CD4-positive, CD25-positive, alpha-beta regulatory T cell (primary cell): ENCODE data around the gene BICRA. TPM values are rescaled to one million over a fixed set of nuclear protein-coding genes. Genes with fewer than 3 reads are reported as not detected.
A peak's percentile ranks its signal among the peaks of the same experiment; 100 is the strongest.
"Not testable (repeated sequence)": the region's sequence is repeated elsewhere in the genome, so short reads cannot be mapped to it uniquely, and the experiment has no call there.

Source experiments
- ATAC-seq, 2 donors: fragments of 150-1000 bp; cut with Tn5 transposase; one replicate each; pipeline ENCODE4 v1.10.0; 2021; ENCODE audit warnings: low read depth in 2 of 2, moderate number of reproducible peaks in 2 of 2, moderate library complexity in 1 of 2
- DNase-seq, 3 donors: peaks; one replicate each; pipeline versions ENCODE4 v3.0.0 to v3.0.0-alpha.2; 2012 to 2022; ENCODE audit warnings: mixed read lengths in 1 of 3
- H3K27ac ChIP-seq: one replicate; pipeline ENCODE4 v1.7.0; 2013; ENCODE audit warnings: mild to moderate bottlenecking, low read length; ENCODE audit not compliant: insufficient read depth, poor library complexity, severe bottlenecking
- H3K27me3 ChIP-seq: one replicate; pipeline ENCODE4 v1.7.0; 2013; ENCODE audit warnings: low read length; ENCODE audit not compliant: control insufficient read depth, insufficient read depth
- H3K36me3 ChIP-seq: one replicate; pipeline ENCODE4 v1.7.0; 2013; ENCODE audit warnings: mild to moderate bottlenecking, low read length, moderate library complexity; ENCODE audit not compliant: control insufficient read depth, insufficient read depth
- H3K4me1 ChIP-seq: 2 replicates; pipeline ENCODE4 v1.7.0; 2013; ENCODE audit warnings: mild to moderate bottlenecking, low read length; ENCODE audit not compliant: insufficient read depth, control insufficient read depth, poor library complexity, severe bottlenecking
- H3K4me3 ChIP-seq: one replicate; pipeline ENCODE4 v1.7.0; 2013; ENCODE audit warnings: low read depth, mild to moderate bottlenecking, low read length, moderate library complexity
- H3K9me3 ChIP-seq, 2 experiments: 1 replicate in 1 of 2; 2 replicates in 1 of 2; pipeline ENCODE4 v1.7.0; 2013; ENCODE audit warnings: low read length in 2 of 2, mild to moderate bottlenecking in 1 of 2, moderate library complexity in 1 of 2; ENCODE audit not compliant: control insufficient read depth in 2 of 2
- H3K27ac Mint-ChIP-seq, 3 donors: one replicate each; pipeline ENCODE4 v1.8.0; 2020 to 2022; ENCODE audit warnings: mild to moderate bottlenecking in 3 of 3, mixed read lengths in 3 of 3, moderate library complexity in 2 of 3
- H3K27me3 Mint-ChIP-seq: one replicate; pipeline ENCODE4 v1.8.0; 2022; ENCODE audit warnings: mild to moderate bottlenecking, mixed read lengths
- H3K36me3 Mint-ChIP-seq: one replicate; pipeline ENCODE4 v1.8.0; 2020; ENCODE audit warnings: mixed read lengths
- H3K4me1 Mint-ChIP-seq, 4 donors: one replicate each; pipeline ENCODE4 v1.8.0; 2020 to 2022; ENCODE audit warnings: mixed read lengths in 4 of 4, mild to moderate bottlenecking in 1 of 4
- H3K4me3 Mint-ChIP-seq, 4 donors: one replicate each; pipeline ENCODE4 v1.8.0; 2020 to 2022; ENCODE audit warnings: mild to moderate bottlenecking in 4 of 4, mixed read lengths in 4 of 4, moderate library complexity in 3 of 4
- H3K9me3 Mint-ChIP-seq, 7 donors: one replicate each; pipeline ENCODE4 v1.8.0; 2020 to 2022; ENCODE audit warnings: mixed read lengths in 7 of 7, mild to moderate bottlenecking in 3 of 7, moderate library complexity in 2 of 7
- polyA plus RNA-seq, 4 donors: library from polyadenylated mRNA; unstranded; fragments of 300-500 nt; fragmentation: Illumina TruSeq; gene quantifications; one replicate each; pipeline ENCODE4 v1.2.3, GENCODE V29; 2021
- total RNA-seq: library from RNA; stranded (reverse); gene quantifications from one replicate; pipeline ENCODE4 v1.2.3, GENCODE V29; 2022

BICRA gene
- total and polyA plus RNA-seq, 5 donors from 2014 or later: 0.25 to 43.8 (median 0.52) TPM

GRCh38 chr19:47595944-47596343, 13.0 kb upstream of the BICRA start:
- ATAC-seq: no peak
- no peak for DNase-seq
- Mint-ChIP-seq H3K4me1 (peaks cover 6 to 27% (median 13%) of the 10 kb centered on the region in 4 donors), H3K36me3 (no peaks in the 10 kb centered on the region), H3K4me3 (peak overlapping the region in 1 of 4 donors; percentile 7), H3K27me3 (peaks cover 14% of the 10 kb centered on the region), H3K9me3 (no peaks in the 10 kb centered on the region), H3K27ac (peak overlapping the region in 1 of 3 donors; percentile 75)
- Histone ChIP-seq H3K27ac (no peak overlapping the region), H3K4me1 (peaks cover 12% of the 10 kb centered on the region), H3K9me3 (no peaks in the 10 kb centered on the region), H3K36me3 (no peaks in the 10 kb centered on the region), H3K4me3 (no peak overlapping the region), H3K27me3 (no peaks in the 10 kb centered on the region)

- H3K27ac ChIP-seq: no peak overlapping the region
Observed at GRCh38 chr19:47598407-47599349, 10.3 kb upstream of the BICRA start.

GRCh38 chr19:47599671-47600245, 9.2 kb upstream of the BICRA start:
- not testable (repeated sequence) for H3K36me3 Mint-ChIP-seq, H3K9me3 Mint-ChIP-seq, H3K27me3 ChIP-seq, ATAC-seq, H3K36me3 ChIP-seq, H3K27me3 Mint-ChIP-seq, DNase-seq, H3K9me3 ChIP-seq
- peak overlapping the region; percentile 80 for H3K4me3 ChIP-seq
- Mint-ChIP-seq H3K4me1 (peaks cover 6 to 30% (median 16%) of the 10 kb centered on the region in 4 donors), H3K27ac (peak overlapping the region; percentile 81 to 91 (median 86)), H3K4me3 (peak overlapping the region; percentile 64 to 87 (median 86))
- H3K4me1 ChIP-seq: peaks cover 13% of the 10 kb centered on the region
- H3K27ac ChIP-seq: peak overlapping the region; percentile 81

More at GRCh38 chr19:47598407-47599349, 10.3 kb upstream of the BICRA start:
- H3K4me1 ChIP-seq: peaks cover 13% of the 10 kb centered on the region
- peak overlapping the region in 2 of 3 donors; percentile 38 to 81 for H3K27ac Mint-ChIP-seq
- H3K36me3 Mint-ChIP-seq: no peaks in the 10 kb centered on the region
- peaks cover 6 to 30% (median 13%) of the 10 kb centered on the region in 4 donors for H3K4me1 Mint-ChIP-seq
- H3K9me3 Mint-ChIP-seq: no peaks in the 10 kb centered on the region
- peaks cover 5% of the 10 kb centered on the region for H3K27me3 Mint-ChIP-seq
- H3K4me3 Mint-ChIP-seq: peak overlapping the region; percentile 54 to 87 (median 86)
- H3K9me3 ChIP-seq: no peaks in the 10 kb centered on the region
- H3K27me3 ChIP-seq: no peaks in the 10 kb centered on the region
- H3K36me3 ChIP-seq: no peaks in the 10 kb centered on the region
- DNase-seq: no peak
- no peak overlapping the region for H3K4me3 ChIP-seq
- no peak for ATAC-seq

GRCh38 chr19:47600246-47601179, 8.4 kb upstream of the BICRA start:
- Histone ChIP-seq H3K27ac (peak overlapping the region; percentile 81), H3K4me1 (peaks cover 13% of the 10 kb centered on the region), H3K9me3 (no peaks in the 10 kb centered on the region), H3K36me3 (no peaks in the 10 kb centered on the region), H3K4me3 (peak overlapping the region; percentile 86), H3K27me3 (no peaks in the 10 kb centered on the region)
- Mint-ChIP-seq H3K27me3 (peaks cover 6% of the 10 kb centered on the region), H3K27ac (peak overlapping the region; percentile 86 to 93 (median 91)), H3K4me1 (peaks cover 6 to 31% (median 16%) of the 10 kb centered on the region in 4 donors), H3K36me3 (no peaks in the 10 kb centered on the region), H3K4me3 (peak overlapping the region; percentile 76 to 87 (median 86)), H3K9me3 (no peaks in the 10 kb centered on the region)
- DNase-seq: peak; percentile 98 to 99 (median 99)
- peak; percentile 97 to 98 for ATAC-seq

- Mint-ChIP-seq H3K27ac (peak overlapping the region; percentile 70 to 93 (median 89)), H3K27me3 (peaks cover 6% of the 10 kb centered on the region)
Observed at GRCh38 chr19:47601180-47601904, 7.6 kb upstream of the BICRA start.

GRCh38 chr19:47603706-47604565, 5.0 kb upstream of the BICRA start:
- H3K4me1 ChIP-seq: peaks cover 20% of the 10 kb centered on the region
- no peaks in the 10 kb centered on the region for H3K36me3 ChIP-seq
- no peak for ATAC-seq
- no peak overlapping the region for H3K4me3 ChIP-seq
- H3K4me3 Mint-ChIP-seq: peak overlapping the region; percentile 21 to 81 (median 52)
- H3K9me3 ChIP-seq: no peaks in the 10 kb centered on the region
- H3K27ac ChIP-seq: no peak overlapping the region
- peak overlapping the region in 1 of 3 donors; percentile 91 for H3K27ac Mint-ChIP-seq
- peaks cover 6% of the 10 kb centered on the region for H3K27me3 Mint-ChIP-seq
- peaks cover 0 to 2% (median 0%) of the 10 kb centered on the region in 7 donors for H3K9me3 Mint-ChIP-seq
- H3K4me1 Mint-ChIP-seq: peaks cover 10 to 29% (median 17%) of the 10 kb centered on the region in 4 donors
- H3K27me3 ChIP-seq: no peaks in the 10 kb centered on the region
- H3K36me3 Mint-ChIP-seq: no peaks in the 10 kb centered on the region
- no peak for DNase-seq

More at GRCh38 chr19:47601180-47601904, 7.6 kb upstream of the BICRA start:
- Mint-ChIP-seq H3K9me3 (no peaks in the 10 kb centered on the region), H3K4me3 (peak overlapping the region; percentile 76 to 87 (median 86)), H3K4me1 (peaks cover 6 to 26% (median 14%) of the 10 kb centered on the region in 4 donors), H3K36me3 (no peaks in the 10 kb centered on the region)
- DNase-seq: no peak
- peaks cover 13% of the 10 kb centered on the region for H3K4me1 ChIP-seq
- peak overlapping the region; percentile 86 for H3K4me3 ChIP-seq
- no peaks in the 10 kb centered on the region for H3K36me3 ChIP-seq
- peak overlapping the region; percentile 81 for H3K27ac ChIP-seq
- ATAC-seq: no peak
- H3K9me3 ChIP-seq: no peaks in the 10 kb centered on the region
- no peaks in the 10 kb centered on the region for H3K27me3 ChIP-seq
